Measurements from ENCODE around the gene HSD17B7. TPM values are rescaled to one million over a fixed set of nuclear protein-coding genes. Genes with fewer than 3 reads are reported as not detected.
"Not testable (repeated sequence)": the region's sequence is repeated elsewhere in the genome, so short reads cannot be mapped to it uniquely, and the experiment has no call there.

HSD17B7 gene
- total RNA-seq (2014; rRNA removed): 8.1 and 12.4 TPM in 2 replicates
- polyA plus RNA-seq (2012): 6.3 TPM

- DNase-seq (ENCODE audit: low read depth): peak; percentile 53
Measured at GRCh38 chr1:162790303-162790984, at the start of gene HSD17B7. Gene HSD17B7 (plus strand): TSS chr1:162790702. CDS start chr1:162790801, 99 bp downstream.

GRCh38 chr1:162740755-162741154 lies 49.7 kb upstream of the HSD17B7 start:
- DNase-seq (ENCODE audit: low read depth): no peak

GRCh38 chr1:162741574-162741973 lies 48.9 kb upstream of the HSD17B7 start:
- DNase-seq (ENCODE audit: low read depth): no peak

- not testable (repeated sequence) for DNase-seq (ENCODE audit: low read depth)
Measured at GRCh38 chr1:162746264-162746942, 44.1 kb upstream of the HSD17B7 start.

- peak; percentile 20 for DNase-seq (ENCODE audit: low read depth)
Measured at GRCh38 chr1:162753001-162753658, 37.4 kb upstream of the HSD17B7 start.

- peak; percentile 92 for DNase-seq (ENCODE audit: low read depth)
Measured at GRCh38 chr1:162753998-162754585, 36.4 kb upstream of the HSD17B7 start.

GRCh38 chr1:162755306-162755705 lies 35.2 kb upstream of the HSD17B7 start:
- peak; percentile 41 for DNase-seq (ENCODE audit: low read depth)

- DNase-seq (ENCODE audit: low read depth): peak; percentile 42
Measured at GRCh38 chr1:162756523-162756922, 34.0 kb upstream of the HSD17B7 start.

GRCh38 chr1:162757476-162757875 lies 33.0 kb upstream of the HSD17B7 start:
- DNase-seq (ENCODE audit: low read depth): no peak

GRCh38 chr1:162765788-162766187 lies 24.7 kb upstream of the HSD17B7 start:
- no peak for DNase-seq (ENCODE audit: low read depth)

GRCh38 chr1:162772571-162773154 lies 17.8 kb upstream of the HSD17B7 start:
- peak; percentile 24 for DNase-seq (ENCODE audit: low read depth)

GRCh38 chr1:162774007-162774406 lies 16.5 kb upstream of the HSD17B7 start:
- no peak for DNase-seq (ENCODE audit: low read depth)

GRCh38 chr1:162779043-162779442 lies 11.5 kb upstream of the HSD17B7 start:
- DNase-seq (ENCODE audit: low read depth): no peak

GRCh38 chr1:162782671-162783070 lies 7.8 kb upstream of the HSD17B7 start:
- no peak for DNase-seq (ENCODE audit: low read depth)

GRCh38 chr1:162784926-162785325 lies 5.6 kb upstream of the HSD17B7 start:
- not testable (repeated sequence) for DNase-seq (ENCODE audit: low read depth)

GRCh38 chr1:162788783-162789182 lies 1.7 kb upstream of the HSD17B7 start:
- DNase-seq (ENCODE audit: low read depth): not testable (repeated sequence)

- peak; percentile 12 for DNase-seq (ENCODE audit: low read depth)
Measured at GRCh38 chr1:162790985-162791357, 469 bp downstream of the HSD17B7 start.

GRCh38 chr1:162794284-162794683 lies 3.8 kb downstream of the HSD17B7 start:
- DNase-seq (ENCODE audit: low read depth): not testable (repeated sequence)

GRCh38 chr1:162796617-162797279 lies 6.2 kb downstream of the HSD17B7 start:
- DNase-seq (ENCODE audit: low read depth): not testable (repeated sequence)

- DNase-seq (ENCODE audit: low read depth): peak; percentile 67
Measured at GRCh38 chr1:162799995-162800830, 9.7 kb downstream of the HSD17B7 start.
